ENCODE results near the gene DENND1A.

GRCh38 chr9:123651273-123651672 is 278.7 kb downstream of the DENND1A start:
- TF ChIP-seq ZNF569 (CRISPR knock-in tag; IDR thresholded peaks at IDR 0.05; ENCODE audit: borderline replicate concordance) (no peak), FOXK2 (IDR thresholded peaks at IDR 0.05) (no peak)
